GM18907 (cell line): ENCODE measurements around the gene EPX.

Source experiments
- ATAC-seq: cut with Tn5 transposase; IDR thresholded peaks from one replicate; pipeline ENCODE4 v1.9.1; 2021; ENCODE audit warnings: mild to moderate bottlenecking, moderate library complexity; ENCODE audit not compliant: unreplicated experiment

The EPX gene

DNA sequence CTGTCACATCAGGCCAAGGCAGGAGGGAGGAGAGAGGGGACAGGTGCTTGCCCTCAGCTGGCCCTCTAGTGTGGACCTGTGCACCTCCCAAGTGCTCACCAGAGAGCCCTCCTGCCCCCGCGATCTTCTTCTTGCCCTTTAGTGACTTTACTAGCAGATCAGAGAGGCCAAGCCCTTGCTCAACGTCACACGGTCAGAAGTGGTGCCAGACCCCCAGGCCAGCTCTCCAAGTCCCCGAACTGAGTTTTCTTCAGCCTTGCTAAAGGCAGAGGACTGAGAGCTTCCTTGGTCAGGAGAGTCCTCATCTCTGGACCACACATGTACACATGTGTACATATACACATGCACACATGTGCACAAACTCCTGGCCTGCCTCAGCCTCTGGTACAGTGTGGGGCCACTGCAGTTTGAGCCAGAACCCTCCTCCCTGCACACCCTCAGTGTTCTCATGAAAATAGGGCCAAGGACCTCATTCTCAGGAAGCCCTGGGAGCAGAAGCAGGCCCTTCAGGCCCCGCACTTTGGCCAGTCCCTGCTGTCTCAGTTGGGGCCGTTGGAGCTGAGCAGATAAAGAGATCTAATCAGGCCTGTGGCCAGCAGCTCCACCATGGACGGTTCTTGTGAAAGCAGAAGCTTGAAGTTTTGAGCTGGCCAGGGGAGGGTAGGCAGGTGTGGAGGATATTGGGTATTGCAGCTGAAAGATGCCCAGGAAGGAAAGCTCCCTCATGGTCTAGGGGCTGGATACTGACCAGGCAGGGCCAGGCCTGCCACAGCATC lies 7.4 kb upstream of the EPX start:
- ATAC-seq, result no peak

GRCh38 chr17:58186591-58186990 lies 5.9 kb upstream of the EPX start:
- no peak for ATAC-seq

GRCh38 chr17:58187063-58187462 lies 5.5 kb upstream of the EPX start:
- no peak for ATAC-seq

- no peak for ATAC-seq
These were observed 4.9 kb upstream of the EPX start for GRCh38 chr17:58187675-58188074.

GRCh38 chr17:58189436-58190146 lies 2.9 kb upstream of the EPX start:
- ATAC-seq, result no peak

- ATAC-seq, result no peak
These were observed 1.2 kb upstream of the EPX start for GRCh38 chr17:58191241-58191896.

GRCh38 chr17:58193641-58194255 lies 1.2 kb downstream of the EPX start:
- ATAC-seq, result no peak

- no peak for ATAC-seq
These were observed 3.1 kb downstream of the EPX start for GRCh38 chr17:58195518-58196123.

DNA sequence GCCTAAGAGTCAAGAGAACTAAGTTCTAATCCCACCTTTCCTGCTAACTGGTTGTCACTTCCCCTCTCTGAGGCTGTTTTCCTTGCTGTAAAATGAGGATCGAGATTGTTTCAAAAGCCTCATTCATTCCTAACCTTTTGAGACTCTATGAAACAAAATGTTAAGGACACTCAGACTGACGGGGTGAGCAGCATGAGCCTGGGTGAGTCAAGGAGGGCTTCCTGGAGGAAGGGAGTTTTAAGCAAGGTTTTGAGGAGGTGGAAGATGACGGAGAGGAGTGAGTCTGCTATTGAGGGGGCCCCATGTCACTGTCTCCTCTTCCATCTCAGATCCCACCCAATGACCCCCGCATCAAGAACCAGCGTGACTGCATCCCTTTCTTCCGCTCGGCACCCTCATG lies 4.1 kb downstream of the EPX start:
- ATAC-seq, result no peak

DNA sequence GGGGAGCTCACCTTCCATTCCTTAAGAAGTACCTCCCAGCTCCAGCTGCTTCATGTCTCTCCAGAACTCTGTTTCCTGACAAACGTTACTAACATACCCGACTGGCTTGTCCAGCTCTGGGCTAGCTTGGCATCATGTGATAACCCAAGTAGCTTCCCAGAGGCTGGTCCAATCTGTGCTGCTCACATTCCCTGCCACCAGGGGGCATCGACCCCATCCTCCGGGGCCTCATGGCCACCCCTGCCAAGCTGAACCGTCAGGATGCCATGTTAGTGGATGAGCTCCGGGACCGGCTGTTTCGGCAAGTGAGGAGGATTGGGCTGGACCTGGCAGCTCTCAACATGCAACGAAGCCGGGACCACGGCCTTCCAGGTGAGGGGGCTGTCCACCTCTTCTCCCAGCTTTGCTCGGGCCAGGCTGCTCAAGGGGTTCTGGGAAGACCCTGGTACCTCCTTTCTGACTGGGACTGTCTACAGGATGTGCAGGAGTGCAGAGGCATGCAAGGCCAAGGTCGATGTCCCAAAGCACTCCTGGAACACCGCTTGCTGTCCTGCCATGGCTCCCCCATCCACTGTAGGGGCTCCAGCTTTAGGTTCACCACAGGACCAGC lies 7.6 kb downstream of the EPX start:
- ATAC-seq, result no peak

DNA sequence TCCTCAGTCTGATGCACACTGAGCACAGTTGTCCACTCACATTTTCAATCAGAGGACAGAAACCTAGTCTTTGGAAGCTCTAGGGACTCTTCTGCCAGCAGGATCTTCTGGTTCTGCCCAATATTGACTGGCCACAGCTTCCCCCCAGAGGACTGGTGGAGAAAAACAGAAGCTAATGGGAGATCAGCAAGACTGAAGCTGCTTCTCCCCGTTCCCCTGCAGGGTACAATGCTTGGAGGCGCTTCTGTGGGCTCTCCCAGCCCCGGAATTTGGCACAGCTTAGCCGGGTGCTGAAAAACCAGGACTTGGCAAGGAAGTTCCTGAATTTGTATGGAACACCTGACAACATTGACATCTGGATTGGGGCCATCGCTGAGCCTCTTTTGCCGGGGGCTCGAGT lies 10.3 kb downstream of the EPX start:
- ATAC-seq, result no peak

- no peak for ATAC-seq
These were observed 12.3 kb downstream of the EPX start for GRCh38 chr17:58204796-58205195.

DNA sequence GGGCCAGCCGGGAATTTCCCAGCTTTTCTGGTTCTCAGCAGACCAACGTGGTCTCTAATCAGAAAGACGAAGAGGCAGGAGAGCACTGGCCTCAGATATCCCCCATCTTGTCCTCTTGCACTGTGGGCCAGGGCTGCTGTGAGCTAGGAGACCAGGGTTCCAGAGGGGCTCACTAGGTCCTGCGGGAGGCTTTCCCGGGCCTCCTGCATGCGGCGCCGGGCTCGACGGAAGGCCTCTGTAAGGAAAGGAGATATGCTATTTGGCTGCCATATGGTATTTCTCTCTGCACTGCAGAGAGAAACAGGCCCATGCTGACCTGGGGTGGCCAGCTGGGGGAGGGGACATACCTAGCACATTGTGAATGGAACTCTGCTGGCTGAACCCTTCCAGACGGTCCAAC lies 13.4 kb downstream of the EPX start:
- ATAC-seq, result no peak

DNA sequence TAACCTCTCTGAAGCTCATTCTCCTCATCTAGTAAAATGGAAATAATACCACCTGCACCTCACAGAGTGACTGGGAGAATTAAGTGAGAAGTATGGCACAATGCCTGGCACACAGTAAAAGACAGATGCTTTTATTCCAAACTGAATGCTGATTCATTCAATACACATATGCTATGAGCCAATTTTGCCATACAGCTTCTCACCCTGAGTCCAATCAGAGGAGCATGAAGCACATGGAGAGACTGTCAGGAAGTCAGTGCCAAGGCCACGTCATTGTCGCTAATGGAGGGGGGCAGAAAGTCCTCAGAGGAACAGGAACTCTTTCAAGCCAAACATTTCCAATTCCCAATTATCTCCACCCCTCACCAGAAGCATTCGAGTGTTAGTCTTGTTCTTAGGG lies 14.9 kb downstream of the EPX start:
- ATAC-seq, result no peak

GRCh38 chr17:58208344-58208743 lies 15.8 kb downstream of the EPX start:
- no peak for ATAC-seq

DNA sequence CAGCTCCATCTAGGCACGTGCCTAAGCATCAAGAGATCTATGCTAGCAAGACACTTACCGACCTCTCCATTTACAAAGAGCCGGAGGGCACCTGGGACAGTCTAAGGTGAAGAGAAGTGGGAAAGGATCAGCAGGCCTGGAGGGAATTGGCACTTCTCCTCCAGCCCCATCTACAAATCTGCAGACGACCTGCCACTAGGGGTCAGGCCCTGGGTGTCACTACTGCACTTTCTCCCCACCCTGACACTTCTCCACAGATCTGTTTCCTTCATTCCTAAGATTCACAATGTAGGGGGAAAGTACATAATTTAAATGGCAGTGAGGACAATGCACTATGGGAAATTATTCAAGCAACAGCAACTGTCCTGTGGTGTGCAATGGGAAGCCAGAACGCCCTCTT lies 18.4 kb downstream of the EPX start:
- ATAC-seq, result no peak

DNA sequence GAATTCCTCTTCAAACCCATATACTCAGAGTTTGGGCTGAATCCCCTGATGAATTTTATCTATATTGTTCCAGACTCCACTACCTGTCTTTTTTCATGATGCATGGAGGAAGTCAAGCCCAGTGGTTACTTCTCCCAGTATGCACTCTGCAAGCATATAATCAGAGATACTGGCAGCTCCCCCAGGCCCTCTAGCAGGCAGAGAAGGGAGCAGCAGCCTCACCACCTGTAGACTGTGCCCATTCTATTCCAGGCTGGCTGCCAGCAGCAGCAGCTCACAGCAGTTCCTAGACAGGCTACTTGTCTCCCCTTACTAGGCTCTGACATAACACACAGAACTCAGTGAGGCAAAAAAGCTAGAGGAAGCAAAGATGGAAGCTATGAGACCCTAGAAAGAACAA lies 23.2 kb downstream of the EPX start:
- ATAC-seq, result no peak

- ATAC-seq, result no peak
These were observed 25.2 kb downstream of the EPX start for GRCh38 chr17:58217766-58218165.

GRCh38 chr17:58219007-58219788 lies 26.7 kb downstream of the EPX start, which contains the start of gene MKS1:
Gene MKS1 (minus strand): TSS chr17:58219255. CDS start chr17:58219230, 25 bp downstream.
- peak; percentile 95 for ATAC-seq

DNA sequence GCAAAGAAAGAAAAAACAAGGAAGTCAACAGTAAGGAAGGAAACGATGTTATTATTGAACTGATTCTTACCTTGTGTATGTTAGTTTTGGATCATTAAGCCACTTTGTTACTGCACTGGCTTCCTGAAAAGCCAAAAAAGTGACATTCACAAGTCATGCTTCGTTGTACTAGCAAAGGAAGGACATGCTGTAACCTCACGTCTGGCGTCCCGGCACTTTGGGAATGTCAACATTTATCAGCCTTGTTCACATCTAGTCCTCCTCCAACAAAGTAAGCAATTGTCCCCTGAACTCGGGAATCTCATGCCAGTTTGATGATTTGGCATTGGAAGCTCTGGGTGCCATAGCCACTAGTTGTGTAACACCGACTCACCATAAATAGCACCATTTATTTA lies 27.3 kb downstream of the EPX start:
- ATAC-seq, result no peak
